CD4-positive, alpha-beta T cell treated with Interleukin-6 for 4 hours (primary cell): Measurements from ENCODE around the gene RFX3.
A peak's percentile ranks its signal among the peaks of the same experiment; 100 is the strongest.

Experiments used
- DNase-seq: peaks from one replicate; pipeline ENCODE4 v3.0.0-alpha.2; 2020; ENCODE audit warnings: mixed read lengths

Gene RFX3

DNA sequence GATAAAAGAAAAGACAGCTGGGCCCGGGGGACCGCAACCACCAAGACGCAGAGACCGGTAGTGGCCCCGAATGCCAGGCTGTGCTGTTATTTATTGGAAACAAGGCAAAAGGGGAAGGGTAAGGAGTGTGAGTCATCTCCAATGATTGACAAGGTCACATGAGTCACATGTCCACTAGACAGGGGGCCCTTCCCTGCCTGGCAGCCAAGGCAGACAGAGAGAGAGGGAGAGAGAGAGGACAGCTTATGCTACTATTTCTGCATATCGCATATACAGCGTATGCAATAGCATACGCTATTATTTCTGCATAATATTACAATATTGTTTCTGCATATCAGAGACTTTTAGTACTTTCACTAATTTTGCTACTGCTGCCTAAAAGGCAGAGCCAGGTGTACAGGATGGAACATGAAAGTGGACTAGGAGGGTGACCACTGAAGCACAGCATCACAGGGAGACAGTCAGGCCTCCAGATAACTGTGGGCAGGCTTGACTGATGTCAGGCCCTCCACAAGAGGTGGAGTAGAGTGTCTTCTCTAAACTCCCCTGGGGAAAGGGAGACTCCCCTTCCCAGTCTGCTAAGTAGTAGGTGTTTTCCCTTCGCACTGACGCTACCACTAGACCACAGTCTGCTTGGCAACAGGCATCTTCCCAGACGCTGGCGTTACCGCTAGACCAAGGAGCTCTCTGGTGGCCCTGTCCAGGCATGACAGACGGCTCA lies 50.3 kb downstream of the RFX3 start:
- DNase-seq: peak; percentile 7

- no peak for DNase-seq
Measured at GRCh38 chr9:3474821-3475220, 51.0 kb downstream of the RFX3 start.

- DNase-seq: no peak
Measured at GRCh38 chr9:3473405-3473804, 52.4 kb downstream of the RFX3 start.

GRCh38 chr9:3471883-3472282 lies 53.9 kb downstream of the RFX3 start:
- DNase-seq: no peak

GRCh38 chr9:3468421-3469205 lies 57.2 kb downstream of the RFX3 start:
- DNase-seq: no peak

GRCh38 chr9:3467593-3468219 lies 58.1 kb downstream of the RFX3 start:
- peak; percentile 73 for DNase-seq

GRCh38 chr9:3464033-3464638 lies 61.7 kb downstream of the RFX3 start:
- DNase-seq: no peak

GRCh38 chr9:3458806-3459475 lies 66.9 kb downstream of the RFX3 start:
- no peak for DNase-seq

DNA sequence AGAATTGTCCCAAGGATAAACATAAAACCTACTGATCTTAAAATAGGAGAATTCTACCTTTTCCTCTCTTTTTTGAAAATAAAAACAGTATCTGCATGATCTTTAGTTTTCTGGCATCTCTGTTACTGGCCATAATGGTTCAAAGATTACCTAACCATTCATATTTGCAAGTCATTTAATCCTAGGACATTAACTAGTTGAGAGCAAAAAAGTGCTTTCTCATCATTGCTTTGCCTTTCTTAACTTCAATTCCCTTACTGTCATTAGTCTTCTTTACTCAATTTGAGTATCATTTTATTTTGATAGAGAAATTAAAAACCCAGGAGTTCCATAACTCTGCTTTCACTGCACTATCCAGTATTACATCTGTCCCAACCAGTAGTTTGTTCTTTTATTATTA lies 68.6 kb downstream of the RFX3 start:
- DNase-seq: no peak

- DNase-seq: no peak
Measured at GRCh38 chr9:3455717-3456116, 70.1 kb downstream of the RFX3 start.

DNA sequence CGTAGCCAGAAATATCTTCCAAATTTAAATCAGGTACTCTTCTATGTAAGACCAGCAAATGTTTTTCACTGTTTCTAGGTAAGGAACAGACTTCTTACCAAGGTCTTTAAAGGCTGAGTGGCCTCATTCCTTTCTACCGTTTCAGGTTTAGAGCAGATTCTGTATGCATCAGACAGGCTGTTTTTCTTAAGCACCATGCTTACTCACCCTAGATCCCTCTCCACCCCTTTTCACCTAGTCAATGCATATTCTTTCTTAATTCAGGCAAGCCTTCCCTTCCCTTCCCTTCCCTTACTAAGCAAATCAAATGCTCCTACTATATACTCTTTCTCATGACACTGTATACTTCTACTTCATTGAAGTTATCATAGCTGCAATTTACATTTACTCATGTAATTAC lies 70.7 kb downstream of the RFX3 start:
- DNase-seq: no peak

DNA sequence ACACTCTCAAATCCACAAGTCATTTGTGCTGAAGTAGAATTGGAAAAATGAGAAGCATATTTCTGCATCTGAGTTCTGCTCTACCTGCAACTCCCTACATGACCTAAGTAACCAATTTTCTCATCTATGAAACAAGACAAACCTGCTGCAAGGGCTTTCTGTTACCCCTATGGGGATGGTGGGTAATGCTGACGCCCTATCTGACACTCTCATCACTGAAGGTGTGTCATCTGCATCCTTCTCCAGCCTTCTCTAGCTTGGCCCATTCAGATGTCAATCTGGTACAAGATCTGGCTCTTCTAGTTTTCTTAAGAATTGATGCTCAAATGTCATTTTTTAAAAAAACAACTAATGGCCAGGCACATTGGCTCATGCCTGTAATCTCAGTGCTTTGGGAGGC lies 73.8 kb downstream of the RFX3 start:
- DNase-seq: no peak

GRCh38 chr9:3447788-3448187 lies 78.0 kb downstream of the RFX3 start:
- DNase-seq: no peak

- no peak for DNase-seq
Measured at GRCh38 chr9:3447143-3447542, 78.7 kb downstream of the RFX3 start.

DNA sequence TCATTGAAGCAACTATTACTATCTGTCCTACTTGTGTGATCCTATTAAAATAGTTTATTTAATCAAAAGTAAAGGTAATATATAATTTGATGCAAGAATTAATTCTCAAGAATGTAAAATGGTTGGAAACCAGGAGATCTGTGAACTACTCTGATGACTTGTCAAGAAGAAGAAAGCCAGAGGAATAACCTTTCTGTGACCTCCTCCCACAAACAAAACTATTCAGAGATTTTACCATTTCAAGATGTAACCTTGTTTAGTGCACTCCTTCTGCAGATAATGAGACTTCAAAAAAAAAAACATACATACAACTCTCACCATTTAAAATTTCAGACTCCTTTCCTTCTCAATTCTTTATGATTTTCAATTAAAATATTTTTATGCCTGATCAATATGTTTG lies 79.5 kb downstream of the RFX3 start:
- no peak for DNase-seq

GRCh38 chr9:3444016-3444415 lies 81.8 kb downstream of the RFX3 start:
- no peak for DNase-seq

DNA sequence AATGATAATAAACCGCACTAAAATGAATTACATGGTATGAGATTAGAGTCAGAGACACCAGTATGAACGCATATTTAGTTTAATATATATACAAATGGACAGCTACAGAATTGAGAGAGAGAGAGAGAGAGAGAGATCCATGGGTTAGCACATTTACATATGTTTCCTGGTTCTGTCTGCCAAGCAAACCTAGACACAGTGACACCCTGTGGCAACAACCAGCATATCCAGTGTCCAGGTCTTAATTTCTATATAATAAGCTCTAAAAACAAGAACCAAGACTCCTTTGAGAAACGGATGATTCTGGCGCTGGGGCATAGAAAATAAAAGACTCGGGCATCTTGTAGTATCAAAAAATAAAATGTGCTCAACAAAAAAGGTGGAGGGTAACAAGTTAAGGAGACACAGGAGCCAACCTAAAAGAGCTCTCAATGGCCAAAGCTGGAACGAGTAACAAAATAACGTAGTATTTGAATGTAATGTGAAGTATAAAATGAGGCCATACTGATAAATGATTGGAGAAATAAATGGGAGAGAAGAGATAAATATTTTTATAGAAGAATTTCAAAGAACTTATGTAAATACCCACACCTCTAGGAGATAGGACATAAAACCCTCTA lies 84.5 kb downstream of the RFX3 start:
- DNase-seq: peak; percentile 59

DNA sequence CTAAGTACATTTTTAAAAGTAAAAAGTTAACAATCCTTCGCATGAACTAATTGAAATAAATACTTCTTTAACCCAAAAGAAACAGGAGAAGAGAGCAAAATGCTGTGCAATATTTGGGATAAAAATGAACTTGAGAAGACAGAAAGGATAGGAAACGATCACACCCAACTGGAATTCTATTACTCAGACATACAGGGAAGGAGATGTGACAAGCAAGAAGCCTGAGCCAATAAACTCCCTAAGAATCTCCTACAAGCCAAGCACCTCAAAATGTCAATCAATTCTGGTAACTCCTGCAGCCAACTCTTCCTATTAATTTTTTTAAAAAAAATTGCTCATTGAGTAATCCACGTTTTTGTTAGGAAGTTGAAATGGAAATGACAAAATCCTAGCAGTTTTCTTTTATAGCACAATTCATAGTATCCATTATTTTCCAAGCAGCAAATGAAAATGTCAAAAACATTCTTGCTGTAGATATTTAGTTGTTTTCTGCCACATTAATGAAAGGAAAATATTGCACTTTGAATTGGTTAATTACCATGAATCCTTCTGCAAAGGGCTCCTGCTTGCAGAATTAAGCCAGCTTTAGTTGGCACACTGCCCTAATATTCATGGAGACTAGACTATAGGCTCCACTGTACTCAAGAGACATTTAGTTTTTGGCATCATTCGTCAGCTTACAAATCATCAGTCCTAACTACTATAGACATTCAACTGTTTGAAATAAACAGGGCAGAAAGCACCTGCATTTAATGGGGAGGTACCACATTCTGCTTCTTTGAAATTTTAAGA lies 89.0 kb downstream of the RFX3 start:
- no peak for DNase-seq

DNA sequence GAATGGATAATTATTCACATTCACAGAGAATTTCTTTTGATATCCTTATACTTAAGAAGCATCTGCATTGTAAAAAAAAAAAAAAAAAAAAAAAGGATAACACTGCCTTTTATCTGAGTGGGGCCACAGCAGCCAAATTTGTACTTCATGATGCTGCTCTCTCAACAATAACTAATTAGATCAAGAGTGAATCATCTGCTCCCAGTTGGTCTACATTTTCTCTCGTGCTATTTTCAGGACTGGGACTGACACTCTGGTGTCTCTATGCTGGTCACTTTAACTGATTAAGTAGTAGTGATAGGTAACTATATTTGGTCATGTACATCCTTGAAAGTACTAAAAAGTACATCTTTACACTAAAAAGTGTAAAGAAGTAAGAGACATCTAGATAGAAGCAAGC lies 90.1 kb downstream of the RFX3 start:
- DNase-seq: no peak

GRCh38 chr9:3434594-3434993 lies 91.2 kb downstream of the RFX3 start:
- DNase-seq: no peak

DNA sequence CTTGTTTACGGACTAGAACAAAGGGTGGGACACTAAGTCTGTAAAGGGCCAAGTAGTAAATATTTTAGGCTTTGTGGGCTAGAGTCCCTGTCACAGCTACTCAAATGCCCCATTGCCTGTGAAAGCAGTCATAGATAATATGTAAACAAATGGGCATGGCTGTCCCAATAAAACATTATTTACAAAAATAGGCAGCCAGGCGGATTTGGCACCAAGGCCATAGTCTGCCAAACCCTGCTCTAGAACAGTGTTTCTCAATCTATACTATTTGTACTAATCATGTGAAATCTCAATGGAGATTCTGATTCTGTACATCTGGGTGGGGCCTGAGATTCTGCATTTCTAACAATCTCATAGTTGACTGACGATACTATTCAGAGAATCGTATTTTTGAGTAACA lies 92.0 kb downstream of the RFX3 start:
- no peak for DNase-seq

DNA sequence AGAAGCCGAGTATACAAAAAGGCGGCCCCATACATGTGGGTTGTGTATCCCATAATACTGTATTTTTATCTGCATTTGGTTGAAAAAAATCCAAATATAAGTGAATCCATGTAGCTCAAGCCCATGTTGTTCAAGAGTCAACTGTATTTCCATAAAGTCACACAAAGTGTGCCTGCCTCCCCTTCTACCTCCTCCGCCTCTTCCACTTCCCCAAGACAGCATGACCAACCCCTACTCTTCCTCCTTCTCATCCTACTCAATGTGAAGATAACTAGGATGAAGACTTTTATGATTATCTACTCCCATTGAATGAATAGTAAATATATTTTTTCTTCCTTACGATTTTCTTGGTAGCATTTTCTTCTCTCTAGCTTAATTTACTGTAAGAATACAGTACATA lies 92.7 kb downstream of the RFX3 start:
- DNase-seq: no peak
